ENCODE data around the gene CCDC112. TPM values are rescaled to one million over a fixed set of nuclear protein-coding genes. Genes with fewer than 3 reads are reported as not detected.
A peak's percentile ranks its signal among the peaks of the same experiment; 100 is the strongest.

CCDC112 gene
- total and polyA plus RNA-seq, 2 of the 13 experiments (the other 11 are each of a cell fraction or from before 2014, with no cell fraction given) = 1.1 to 2.8 TPM

DNA sequence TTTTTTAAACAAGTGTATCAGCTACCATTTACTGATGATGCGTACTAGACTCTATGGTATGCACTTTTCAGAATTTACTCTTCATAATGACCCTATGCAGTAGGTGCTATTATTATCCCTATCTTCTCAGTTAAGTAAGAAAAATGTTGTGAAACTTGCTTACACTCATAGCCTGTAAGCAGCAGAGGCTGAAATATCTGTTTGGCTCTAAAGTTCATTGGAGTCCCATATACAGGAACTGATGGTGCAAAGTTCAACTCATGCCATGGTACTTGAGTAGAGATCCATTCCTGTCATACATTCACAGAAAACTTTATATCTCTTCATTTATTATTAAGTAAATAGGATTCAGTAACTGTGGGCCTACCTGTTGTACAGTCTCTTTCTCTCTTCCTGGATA, 41.4 kb upstream of the CCDC112 start (continued):
- TF ChIP-seq, protein P1, sequence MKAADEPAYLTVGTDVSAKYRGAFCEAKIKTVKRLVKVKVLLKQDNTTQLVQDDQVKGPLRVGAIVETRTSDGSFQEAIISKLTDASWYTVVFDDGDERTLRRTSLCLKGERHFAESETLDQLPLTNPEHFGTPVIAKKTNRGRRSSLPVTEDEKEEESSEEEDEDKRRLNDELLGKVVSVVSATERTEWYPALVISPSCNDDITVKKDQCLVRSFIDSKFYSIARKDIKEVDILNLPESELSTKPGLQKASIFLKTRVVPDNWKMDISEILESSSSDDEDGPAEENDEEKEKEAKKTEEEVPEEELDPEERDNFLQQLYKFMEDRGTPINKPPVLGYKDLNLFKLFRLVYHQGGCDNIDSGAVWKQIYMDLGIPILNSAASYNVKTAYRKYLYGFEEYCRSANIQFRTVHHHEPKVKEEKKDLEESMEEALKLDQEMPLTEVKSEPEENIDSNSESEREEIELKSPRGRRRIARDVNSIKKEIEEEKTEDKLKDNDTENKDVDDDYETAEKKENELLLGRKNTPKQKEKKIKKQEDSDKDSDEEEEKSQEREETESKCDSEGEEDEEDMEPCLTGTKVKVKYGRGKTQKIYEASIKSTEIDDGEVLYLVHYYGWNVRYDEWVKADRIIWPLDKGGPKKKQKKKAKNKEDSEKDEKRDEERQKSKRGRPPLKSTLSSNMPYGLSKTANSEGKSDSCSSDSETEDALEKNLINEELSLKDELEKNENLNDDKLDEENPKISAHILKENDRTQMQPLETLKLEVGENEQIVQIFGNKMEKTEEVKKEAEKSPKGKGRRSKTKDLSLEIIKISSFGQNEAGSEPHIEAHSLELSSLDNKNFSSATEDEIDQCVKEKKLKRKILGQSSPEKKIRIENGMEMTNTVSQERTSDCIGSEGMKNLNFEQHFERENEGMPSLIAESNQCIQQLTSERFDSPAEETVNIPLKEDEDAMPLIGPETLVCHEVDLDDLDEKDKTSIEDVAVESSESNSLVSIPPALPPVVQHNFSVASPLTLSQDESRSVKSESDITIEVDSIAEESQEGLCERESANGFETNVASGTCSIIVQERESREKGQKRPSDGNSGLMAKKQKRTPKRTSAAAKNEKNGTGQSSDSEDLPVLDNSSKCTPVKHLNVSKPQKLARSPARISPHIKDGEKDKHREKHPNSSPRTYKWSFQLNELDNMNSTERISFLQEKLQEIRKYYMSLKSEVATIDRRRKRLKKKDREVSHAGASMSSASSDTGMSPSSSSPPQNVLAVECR (CRISPR knock-in tag; IDR thresholded peaks at IDR 0.05; ENCODE audit: borderline replicate concordance) = no peak
- TF ChIP-seq CEBPB (IDR thresholded peaks at IDR 0.05; ENCODE audit: borderline replicate concordance, low read depth, low read length) (peak; percentile 49; the same call in 1 of the 2 replicates), SOX5 (CRISPR knock-in tag; IDR thresholded peaks at IDR 0.05; ENCODE audit: borderline replicate concordance) (0 out of 2 replicates have a peak, but pooled peaks have one; percentile 16), HNF4G (IDR thresholded peaks at IDR 0.05; ENCODE audit: borderline replicate concordance, low read depth, low read length) (peak; percentile 42; the same call in 1 of the 2 replicates), HNF4G (CRISPR knock-in tag; IDR thresholded peaks at IDR 0.05; ENCODE audit: borderline replicate concordance, low read depth) (no peak), CEBPG (CRISPR knock-in tag; IDR thresholded peaks at IDR 0.05) (0 out of 2 replicates have a peak, but pooled peaks have one; percentile 25), RBAK (CRISPR knock-in tag; IDR thresholded peaks at IDR 0.05) (no peak), RARA (CRISPR knock-in tag; IDR thresholded peaks at IDR 0.05) (peak; percentile 19; the same call in 1 of the 2 replicates), FOXP1 (IDR thresholded peaks at IDR 0.05) (no peak), FOXP1 (CRISPR knock-in tag; IDR thresholded peaks at IDR 0.05) (peak; percentile 70), ZNF644 (CRISPR knock-in tag; IDR thresholded peaks at IDR 0.05; ENCODE audit: low read depth) (peak; percentile 82; the same call in 1 of the 2 replicates), ASH2L (IDR thresholded peaks at IDR 0.05; ENCODE audit: insufficient read length, low read depth, low read length) (no peak), TBX2 (CRISPR knock-in tag; IDR thresholded peaks at IDR 0.05; ENCODE audit: borderline replicate concordance) (no peak), NCOR1 (IDR thresholded peaks at IDR 0.05; ENCODE audit: borderline replicate concordance, low read length) (peak; percentile 35; the same call in 1 of the 2 replicates), ARID2 (CRISPR knock-in tag; IDR thresholded peaks at IDR 0.05; ENCODE audit: borderline replicate concordance) (no peak), HNF4A (CRISPR knock-in tag; IDR thresholded peaks at IDR 0.05) (peak; percentile 82), FOXA3 (CRISPR knock-in tag; IDR thresholded peaks at IDR 0.05) (peak; percentile 32; the same call in 1 of the 2 replicates)
